ENCODE data around the gene THSD7B.
"Not testable (repeated sequence)": the region's sequence is repeated elsewhere in the genome, so short reads cannot be mapped to it uniquely, and the experiment has no call there.

Gene THSD7B

DNA sequence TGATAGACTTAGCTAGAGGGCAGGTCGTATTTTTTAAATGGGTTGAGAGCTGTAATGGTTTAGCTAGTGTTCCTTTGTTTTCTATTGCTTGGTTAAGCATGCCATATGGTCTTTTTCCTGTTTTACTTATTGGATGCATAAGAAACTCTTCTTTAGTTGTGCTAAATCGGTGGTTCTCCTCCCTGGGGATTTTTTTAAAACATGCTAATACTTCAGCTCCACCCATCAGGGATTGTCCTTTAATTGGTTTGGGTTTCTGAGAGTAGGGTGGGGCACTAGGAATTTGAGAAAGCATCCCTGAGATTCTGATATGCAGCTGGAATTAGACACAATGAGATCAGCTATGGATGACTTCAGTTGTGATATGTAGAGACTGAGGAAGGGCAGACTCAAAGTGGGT, 497.2 kb downstream of the THSD7B start:
- H3K27me3 ChIP-seq (ENCODE audit: low read depth, low read length): no peaks in the 10 kb centered on the region
- H3K4me3 ChIP-seq (ENCODE audit: low read depth in 1 of 2, low read length in 2 of 2): no peak overlapping the region
- H3K36me3 ChIP-seq (ENCODE audit: control insufficient read depth in 1 of 2, insufficient read depth in 2 of 2, low read length in 2 of 2): no peaks in the 10 kb centered on the region
- no peak overlapping the region for H3K27ac ChIP-seq (ENCODE audit: low read length)
- H3K9me3 ChIP-seq (ENCODE audit: control insufficient read depth in 1 of 2, low read length in 2 of 2): no peaks in the 10 kb centered on the region
- no peaks in the 10 kb centered on the region for H3K4me1 ChIP-seq (ENCODE audit: control insufficient read depth in 1 of 2, insufficient read depth in 2 of 2, low read length in 2 of 2)

DNA sequence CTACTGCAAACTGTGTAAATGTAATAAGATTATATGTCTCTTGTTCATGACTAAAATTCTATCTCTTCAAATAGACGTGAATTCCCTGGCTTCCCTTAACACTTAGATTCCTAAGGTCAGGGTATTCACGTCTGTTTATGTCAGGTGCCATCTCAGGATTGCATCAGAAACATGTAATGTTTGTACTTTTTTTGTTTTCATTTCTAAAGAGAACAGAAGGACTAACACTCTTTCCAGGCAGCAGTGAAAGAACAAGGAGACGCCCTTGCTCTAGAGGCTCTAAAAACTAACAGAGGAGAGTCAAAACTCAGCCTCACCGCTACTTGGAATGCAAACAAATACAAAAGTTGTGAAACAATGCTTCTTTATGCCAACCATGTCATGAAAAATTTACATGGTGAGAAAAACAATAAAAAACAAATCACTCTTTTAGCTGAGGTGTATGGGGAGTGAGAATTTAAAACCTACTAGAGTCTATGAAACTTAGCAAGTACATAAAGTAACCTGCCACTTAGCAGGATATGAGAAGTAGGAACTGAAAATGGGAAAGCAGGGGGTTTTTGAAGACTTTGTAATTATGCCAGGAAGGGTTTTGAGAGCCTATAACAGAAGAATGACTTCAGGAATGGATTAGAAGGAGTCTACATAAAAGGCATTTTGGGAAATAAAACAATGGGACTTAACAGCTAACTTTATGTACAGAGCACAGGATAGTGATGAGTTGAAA, 522.7 kb downstream of the THSD7B start:
- Histone ChIP-seq H3K27ac (ENCODE audit: low read length) (no peak overlapping the region), H3K9me3 (ENCODE audit: control insufficient read depth in 1 of 2, low read length in 2 of 2) (no peaks in the 10 kb centered on the region), H3K27me3 (ENCODE audit: low read depth, low read length) (no peaks in the 10 kb centered on the region), H3K36me3 (ENCODE audit: control insufficient read depth in 1 of 2, insufficient read depth in 2 of 2, low read length in 2 of 2) (no peaks in the 10 kb centered on the region), H3K4me3 (ENCODE audit: low read depth in 1 of 2, low read length in 2 of 2) (no peak overlapping the region), H3K4me1 (ENCODE audit: control insufficient read depth in 1 of 2, insufficient read depth in 2 of 2, low read length in 2 of 2) (no peaks in the 10 kb centered on the region)

DNA sequence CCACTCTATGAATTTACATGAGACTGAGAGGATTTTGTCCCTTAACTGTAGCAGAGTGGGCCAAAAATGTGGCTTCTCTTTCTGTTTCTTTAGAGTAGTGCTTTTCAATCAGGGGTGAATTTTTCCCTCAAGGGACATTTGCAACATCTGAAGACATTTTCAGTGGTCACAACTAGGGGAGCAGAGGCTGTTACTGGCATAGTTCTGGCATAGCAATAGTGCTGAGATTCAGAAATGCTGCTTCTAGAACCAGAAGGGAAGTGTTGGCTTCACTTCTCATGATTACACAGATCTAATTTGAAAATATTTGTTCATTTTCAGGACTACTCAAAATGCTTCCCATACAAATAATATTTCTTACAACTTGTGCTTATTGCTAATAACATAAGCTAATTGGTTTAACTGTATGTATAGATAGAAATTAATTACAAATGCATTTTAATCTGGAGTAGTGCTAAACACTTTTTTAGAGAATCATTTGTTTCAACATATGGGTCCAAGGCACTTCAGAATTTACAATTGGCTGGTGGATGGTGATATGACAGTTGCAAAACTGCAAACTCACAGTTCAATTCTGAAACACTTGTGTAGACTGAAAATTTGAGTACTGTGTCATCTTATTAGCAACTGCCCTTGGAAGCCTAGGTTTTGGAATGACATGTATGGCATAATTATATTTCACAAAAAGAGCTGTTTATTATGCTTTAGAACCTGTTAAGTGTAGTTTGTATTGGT, 526.7 kb downstream of the THSD7B start:
- no peak overlapping the region for H3K27ac ChIP-seq (ENCODE audit: low read length)
- no peaks in the 10 kb centered on the region for H3K27me3 ChIP-seq (ENCODE audit: low read depth, low read length)
- H3K9me3 ChIP-seq (ENCODE audit: control insufficient read depth in 1 of 2, low read length in 2 of 2): no peaks in the 10 kb centered on the region
- H3K36me3 ChIP-seq (ENCODE audit: control insufficient read depth in 1 of 2, insufficient read depth in 2 of 2, low read length in 2 of 2): no peaks in the 10 kb centered on the region
- H3K4me1 ChIP-seq (ENCODE audit: control insufficient read depth in 1 of 2, insufficient read depth in 2 of 2, low read length in 2 of 2): no peaks in the 10 kb centered on the region
- H3K4me3 ChIP-seq (ENCODE audit: low read depth in 1 of 2, low read length in 2 of 2): no peak overlapping the region

DNA sequence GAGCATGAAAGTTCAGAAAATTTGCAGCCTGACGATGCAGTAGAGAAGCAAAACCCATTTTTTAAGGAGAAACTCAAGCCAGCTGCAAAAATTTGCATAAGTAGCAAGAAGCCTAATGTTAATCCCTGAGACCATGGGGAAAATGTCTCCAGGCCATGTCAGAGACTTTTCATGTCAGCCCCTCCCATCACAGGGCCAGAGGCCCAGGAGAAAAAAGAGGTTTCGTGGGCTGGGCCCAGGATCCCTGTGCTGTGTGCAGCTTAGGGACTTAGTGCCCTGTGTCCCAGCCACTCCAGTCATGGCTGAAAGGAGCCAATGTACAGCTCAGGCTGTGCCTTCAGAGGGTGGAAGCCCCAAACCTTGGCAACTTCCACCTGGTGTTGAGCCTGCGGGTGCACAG, 533.0 kb downstream of the THSD7B start:
- no peaks in the 10 kb centered on the region for H3K36me3 ChIP-seq (ENCODE audit: control insufficient read depth in 1 of 2, insufficient read depth in 2 of 2, low read length in 2 of 2)
- no peak overlapping the region for H3K4me3 ChIP-seq (ENCODE audit: low read depth in 1 of 2, low read length in 2 of 2)
- H3K27me3 ChIP-seq (ENCODE audit: low read depth, low read length): no peaks in the 10 kb centered on the region
- no peaks in the 10 kb centered on the region for H3K4me1 ChIP-seq (ENCODE audit: control insufficient read depth in 1 of 2, insufficient read depth in 2 of 2, low read length in 2 of 2)
- peaks cover 0 to 4% of the 10 kb centered on the region in 2 donors for H3K9me3 ChIP-seq (ENCODE audit: control insufficient read depth in 1 of 2, low read length in 2 of 2)
- no peak overlapping the region for H3K27ac ChIP-seq (ENCODE audit: low read length)

DNA sequence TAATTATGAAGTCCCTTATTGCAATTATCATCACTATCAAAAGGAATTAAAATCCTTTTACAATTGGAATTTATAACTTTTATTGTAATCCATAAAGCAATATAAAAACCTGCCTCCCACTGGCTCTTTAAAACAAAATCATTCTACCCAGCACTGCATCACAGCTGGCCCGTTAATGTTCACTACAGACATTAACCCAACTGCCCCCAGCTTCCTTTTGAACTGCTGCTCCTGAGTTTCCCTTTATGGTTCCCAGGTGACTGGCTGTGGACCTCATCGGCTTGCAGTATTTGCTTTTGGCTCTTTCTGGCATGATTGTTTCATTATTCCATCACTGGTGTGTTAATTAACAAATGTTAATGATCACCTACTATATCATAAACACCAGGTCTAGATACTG, 535.6 kb downstream of the THSD7B start:
- Histone ChIP-seq H3K27ac (ENCODE audit: low read length) (no peak overlapping the region), H3K27me3 (ENCODE audit: low read depth, low read length) (no peaks in the 10 kb centered on the region), H3K4me1 (ENCODE audit: control insufficient read depth in 1 of 2, insufficient read depth in 2 of 2, low read length in 2 of 2) (no peaks in the 10 kb centered on the region), H3K36me3 (ENCODE audit: control insufficient read depth in 1 of 2, insufficient read depth in 2 of 2, low read length in 2 of 2) (no peaks in the 10 kb centered on the region), H3K4me3 (ENCODE audit: low read depth in 1 of 2, low read length in 2 of 2) (no peak overlapping the region), H3K9me3 (ENCODE audit: control insufficient read depth in 1 of 2, low read length in 2 of 2) (peaks cover 0 to 4% of the 10 kb centered on the region in 2 donors)

DNA sequence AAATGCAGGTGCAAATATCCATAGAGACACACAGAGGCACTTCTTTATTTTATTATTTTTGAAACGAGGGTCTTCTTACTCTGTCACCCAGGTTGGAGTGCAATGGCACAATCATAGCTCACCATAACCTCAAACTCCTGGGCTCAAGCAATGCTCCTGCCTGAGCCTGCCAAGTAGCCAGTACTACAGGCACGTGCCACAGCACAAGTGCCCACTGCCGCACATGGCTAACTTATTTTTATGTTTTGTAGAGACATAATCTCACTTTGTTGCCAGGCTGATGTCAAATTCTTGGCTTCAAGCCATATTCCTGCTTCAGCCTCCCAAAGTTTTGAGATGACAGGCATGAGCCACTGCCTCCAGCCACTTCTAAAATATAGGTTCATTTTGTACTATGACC, 537.6 kb downstream of the THSD7B start:
- Histone ChIP-seq H3K4me3 (ENCODE audit: low read depth in 1 of 2, low read length in 2 of 2) (no peak overlapping the region), H3K27me3 (ENCODE audit: low read depth, low read length) (no peaks in the 10 kb centered on the region), H3K36me3 (ENCODE audit: control insufficient read depth in 1 of 2, insufficient read depth in 2 of 2, low read length in 2 of 2) (no peaks in the 10 kb centered on the region), H3K9me3 (ENCODE audit: control insufficient read depth in 1 of 2, low read length in 2 of 2) (peaks cover 0 to 4% of the 10 kb centered on the region in 2 donors), H3K27ac (ENCODE audit: low read length) (no peak overlapping the region), H3K4me1 (ENCODE audit: control insufficient read depth in 1 of 2, insufficient read depth in 2 of 2, low read length in 2 of 2) (no peaks in the 10 kb centered on the region)

DNA sequence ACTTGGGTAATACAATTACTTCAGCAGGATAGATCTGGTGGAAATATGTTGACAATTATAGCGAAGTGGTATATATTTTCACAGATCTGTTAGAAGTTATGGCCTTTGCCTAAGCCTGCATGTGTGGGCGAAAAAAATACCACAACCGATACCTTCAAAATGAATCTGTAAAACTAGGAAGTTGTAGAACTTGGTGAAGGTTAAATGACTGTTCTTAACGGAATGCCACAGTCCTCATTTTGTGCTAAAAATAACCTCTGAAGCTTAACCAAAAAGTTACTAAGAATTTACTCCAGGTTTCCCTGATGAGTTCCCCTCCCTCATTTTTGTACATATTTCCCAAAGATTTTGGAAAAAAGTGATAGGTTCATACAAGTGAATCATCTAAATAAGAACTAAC, 550.7 kb downstream of the THSD7B start:
- no peaks in the 10 kb centered on the region for H3K4me1 ChIP-seq (ENCODE audit: control insufficient read depth in 1 of 2, insufficient read depth in 2 of 2, low read length in 2 of 2)
- H3K9me3 ChIP-seq (ENCODE audit: control insufficient read depth in 1 of 2, low read length in 2 of 2): no peaks in the 10 kb centered on the region
- no peak overlapping the region for H3K27ac ChIP-seq (ENCODE audit: low read length)
- no peaks in the 10 kb centered on the region for H3K36me3 ChIP-seq (ENCODE audit: control insufficient read depth in 1 of 2, insufficient read depth in 2 of 2, low read length in 2 of 2)
- H3K4me3 ChIP-seq (ENCODE audit: low read depth in 1 of 2, low read length in 2 of 2): no peak overlapping the region
- no peaks in the 10 kb centered on the region for H3K27me3 ChIP-seq (ENCODE audit: low read depth, low read length)

DNA sequence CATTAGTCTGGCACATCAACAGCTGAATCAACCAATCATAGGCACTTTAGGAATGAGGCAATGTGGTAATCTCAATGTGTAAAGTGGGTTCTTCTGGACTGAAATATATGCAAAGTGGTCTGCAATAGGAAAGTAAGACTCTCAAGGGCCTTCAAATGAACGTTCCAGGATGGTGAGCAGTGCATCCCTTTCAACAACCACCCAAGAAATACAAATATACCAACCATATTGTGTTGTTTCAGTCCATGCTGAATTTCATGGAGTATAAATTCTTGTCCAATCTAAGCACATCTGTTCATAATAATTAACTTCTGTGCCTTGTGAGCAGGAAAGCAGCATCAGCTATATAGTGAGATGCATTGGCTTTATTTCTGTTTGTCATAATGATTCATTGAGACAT, 556.2 kb downstream of the THSD7B start:
- no peak overlapping the region for H3K27ac ChIP-seq (ENCODE audit: low read length)
- H3K4me3 ChIP-seq (ENCODE audit: low read depth in 1 of 2, low read length in 2 of 2): no peak overlapping the region

DNA sequence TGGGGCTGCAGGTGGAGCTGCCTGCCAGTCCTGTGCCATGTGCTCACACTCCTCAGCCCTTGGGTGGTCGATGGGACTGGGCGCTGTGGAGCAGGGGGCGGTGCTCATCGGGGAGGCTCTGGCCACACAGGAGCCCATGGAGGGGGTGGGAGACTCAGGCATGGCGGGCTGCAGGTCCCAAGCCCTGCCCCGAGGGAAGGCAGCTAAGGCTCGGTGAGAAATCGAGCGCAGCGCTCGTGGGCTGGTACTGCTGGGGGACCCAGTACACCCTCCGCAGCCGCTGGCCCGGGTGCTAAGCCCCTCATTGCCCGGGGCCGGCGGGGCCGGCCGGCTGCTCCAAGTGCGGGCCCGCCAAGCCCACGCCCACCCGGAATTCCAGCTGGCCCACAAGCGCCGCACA, 566.2 kb downstream of the THSD7B start:
- H3K9me3 ChIP-seq (ENCODE audit: control insufficient read depth in 1 of 2, low read length in 2 of 2); H3K4me3 ChIP-seq (ENCODE audit: low read depth in 1 of 2, low read length in 2 of 2); H3K4me1 ChIP-seq (ENCODE audit: control insufficient read depth in 1 of 2, insufficient read depth in 2 of 2, low read length in 2 of 2): not testable (repeated sequence)

More for the DNA sequence above, 556.2 kb downstream of the THSD7B start:
- H3K36me3 ChIP-seq (ENCODE audit: control insufficient read depth in 1 of 2, insufficient read depth in 2 of 2, low read length in 2 of 2): no peaks in the 10 kb centered on the region
- H3K27me3 ChIP-seq (ENCODE audit: low read depth, low read length): no peaks in the 10 kb centered on the region
- H3K4me1 ChIP-seq (ENCODE audit: control insufficient read depth in 1 of 2, insufficient read depth in 2 of 2, low read length in 2 of 2): no peaks in the 10 kb centered on the region
- no peaks in the 10 kb centered on the region for H3K9me3 ChIP-seq (ENCODE audit: control insufficient read depth in 1 of 2, low read length in 2 of 2)

DNA sequence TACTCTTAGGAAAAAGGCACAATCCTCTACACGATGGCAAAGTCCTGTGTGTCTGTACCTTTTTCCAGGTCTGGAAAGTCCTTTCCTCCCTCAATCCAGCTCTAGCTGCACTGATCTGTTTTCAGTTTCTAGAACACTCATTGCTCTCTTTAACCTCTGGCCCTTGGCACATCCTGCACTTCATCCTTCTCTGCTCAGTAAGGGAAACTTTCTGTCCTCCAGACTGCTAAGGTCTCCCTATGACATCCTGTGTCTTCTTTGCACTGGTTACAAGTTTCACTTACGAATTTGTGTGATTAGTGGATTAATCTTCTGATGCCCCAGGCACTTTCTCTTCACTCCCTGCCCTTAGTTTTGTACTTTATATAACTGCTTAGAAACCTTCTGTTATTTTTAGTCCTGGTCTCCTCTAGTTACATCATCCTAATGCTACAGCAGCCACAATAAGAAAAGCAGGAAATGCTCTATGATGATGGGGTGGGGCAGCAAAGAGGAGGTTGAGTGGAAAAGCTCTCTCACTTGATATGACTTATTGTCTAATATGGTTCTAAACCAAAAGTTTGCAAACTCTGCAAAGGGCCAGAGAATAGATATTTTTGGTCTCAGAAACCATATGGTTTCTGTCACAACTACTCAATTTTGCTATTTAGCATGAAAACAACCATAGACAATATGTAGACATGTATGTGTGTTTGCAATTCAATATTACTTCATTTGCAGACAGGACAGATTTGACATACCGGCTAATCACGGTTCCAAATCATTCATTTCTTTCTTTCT, 568.2 kb downstream of the THSD7B start:
- H3K9me3 ChIP-seq (ENCODE audit: control insufficient read depth in 1 of 2, low read length in 2 of 2): peaks cover 0 to 5% of the 10 kb centered on the region in 2 donors
- H3K27ac ChIP-seq (ENCODE audit: low read length): no peak overlapping the region
- no peaks in the 10 kb centered on the region for H3K36me3 ChIP-seq (ENCODE audit: control insufficient read depth in 1 of 2, insufficient read depth in 2 of 2, low read length in 2 of 2)

More for the DNA sequence above, 566.2 kb downstream of the THSD7B start:
- not testable (repeated sequence) for H3K36me3 ChIP-seq (ENCODE audit: control insufficient read depth in 1 of 2, insufficient read depth in 2 of 2, low read length in 2 of 2); H3K27me3 ChIP-seq (ENCODE audit: low read depth, low read length); H3K27ac ChIP-seq (ENCODE audit: low read length)

DNA sequence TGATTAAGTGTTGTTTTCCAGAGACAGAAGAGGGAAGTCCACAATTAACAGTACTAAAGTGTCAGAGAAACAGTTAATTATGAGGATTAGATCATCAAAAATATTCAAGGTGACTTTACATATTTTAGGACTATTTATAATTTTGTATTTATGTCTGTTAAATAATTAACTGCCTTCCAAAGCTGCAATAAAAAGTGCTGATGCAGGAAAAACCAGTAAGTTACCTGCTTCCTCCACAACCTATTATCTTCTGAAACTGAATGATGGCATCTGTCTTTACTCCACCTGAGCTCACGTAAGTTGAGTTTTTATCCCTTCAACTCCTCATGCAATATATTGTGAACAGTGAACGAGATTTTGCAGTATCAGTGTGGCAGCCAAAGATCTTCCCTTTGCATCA, 570.7 kb downstream of the THSD7B start:
- Histone ChIP-seq H3K27me3 (ENCODE audit: low read depth, low read length) (no peaks in the 10 kb centered on the region), H3K27ac (ENCODE audit: low read length) (no peak overlapping the region), H3K4me1 (ENCODE audit: control insufficient read depth in 1 of 2, insufficient read depth in 2 of 2, low read length in 2 of 2) (no peaks in the 10 kb centered on the region), H3K36me3 (ENCODE audit: control insufficient read depth in 1 of 2, insufficient read depth in 2 of 2, low read length in 2 of 2) (no peaks in the 10 kb centered on the region), H3K4me3 (ENCODE audit: low read depth in 1 of 2, low read length in 2 of 2) (no peak overlapping the region), H3K9me3 (ENCODE audit: control insufficient read depth in 1 of 2, low read length in 2 of 2) (no peaks in the 10 kb centered on the region)

More for the DNA sequence above, 568.2 kb downstream of the THSD7B start:
- Histone ChIP-seq H3K27me3 (ENCODE audit: low read depth, low read length) (no peaks in the 10 kb centered on the region), H3K4me1 (ENCODE audit: control insufficient read depth in 1 of 2, insufficient read depth in 2 of 2, low read length in 2 of 2) (no peaks in the 10 kb centered on the region), H3K4me3 (ENCODE audit: low read depth in 1 of 2, low read length in 2 of 2) (no peak overlapping the region)

Measured in muscle layer of duodenum (tissue), 2 donors.